Thoracic aorta (tissue), 2 donors: ENCODE measurements around the gene ZNF2. TPM values are rescaled to one million over a fixed set of nuclear protein-coding genes. Genes with fewer than 3 reads are reported as not detected.

ENCODE experiments used
- ATAC-seq: fragments of 150-250 bp; one replicate; pipeline ENCODE4 v1.8.0; 2017; ENCODE audit warnings: low read depth; ENCODE audit not compliant: insufficient number of reproducible peaks, low FRiP score
- DNase-seq: peaks from one replicate; pipeline ENCODE4 v3.0.0-alpha.2; 2020; ENCODE audit warnings: low spot score
- H3K27ac ChIP-seq, 2 donors: fragments of 200-600 bp; sonication (generic); 1 replicate in 1 of 2; 2 replicates in 1 of 2; pipeline ENCODE4 v1.5.1; 2016; ENCODE audit warnings: mild to moderate bottlenecking in 2 of 2, moderate library complexity in 2 of 2
- H3K27me3 ChIP-seq: fragments of 200-600 bp; sonication (generic); replicated peaks from 2 replicates; pipeline ENCODE4 v1.6.0; 2016; ENCODE audit warnings: mild to moderate bottlenecking; ENCODE audit not compliant: insufficient read depth
- H3K36me3 ChIP-seq: fragments of 200-600 bp; sonication (generic); one replicate; pipeline ENCODE4 v1.5.1; 2016
- H3K4me1 ChIP-seq, 2 donors: fragments of 200-600 bp; sonication (generic); 1 replicate in 1 of 2; 2 replicates in 1 of 2; pipeline versions ENCODE4 v1.5.1 to v1.6.0; 2016; ENCODE audit warnings: low read depth in 2 of 2, mild to moderate bottlenecking in 1 of 2; ENCODE audit not compliant: control insufficient read depth in 1 of 2
- H3K4me3 ChIP-seq: fragments of 200-600 bp; sonication (generic); 2 replicates; pipeline ENCODE4 v1.5.1; 2016; ENCODE audit warnings: mild to moderate bottlenecking
- H3K9me3 ChIP-seq: fragments of 200-600 bp; sonication (generic); 2 replicates; pipeline ENCODE4 v1.5.1; 2016
- total RNA-seq, 2 donors: library from RNA; depleted of rRNA; stranded (reverse); fragments of >200 nt; gene quantifications; one replicate each; pipeline versions ENCODE4 v1.1.0 to v1.2.3, GENCODE V29; 2016
- TF ChIP-seq, protein P1 (sequence below): fragments of 200-600 bp; sonication (generic); IDR thresholded peaks from one replicate; pipeline ENCODE4 v1.5.1; 2019; ENCODE audit warnings: antibody characterized with exemption

Gene ZNF2
- total RNA-seq, 2 donors from 2014 or later, result 2.0 to 2.3 TPM

DNA sequence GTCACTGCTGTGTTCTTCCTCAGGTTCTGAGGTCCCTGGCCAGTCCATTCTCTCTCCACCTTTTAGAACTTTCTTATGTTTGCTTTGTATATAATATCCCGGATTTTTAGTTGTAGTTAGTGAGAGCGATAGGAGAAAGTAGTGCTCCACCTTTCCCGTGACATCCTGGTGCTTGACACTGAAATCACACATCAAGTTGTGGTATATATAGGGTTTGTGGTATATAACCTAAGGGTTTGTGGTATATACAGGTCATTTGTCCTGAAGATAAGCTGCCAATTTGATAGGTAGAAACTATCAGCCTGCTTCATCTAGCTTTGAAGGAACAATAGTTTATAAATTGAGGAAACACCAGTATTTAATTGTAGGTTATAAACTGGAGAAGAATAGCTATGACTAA is 54.8 kb downstream of the ZNF2 start:
- ATAC-seq, result no peak
- no peak overlapping the region for H3K27ac ChIP-seq
- no peak for DNase-seq
- TF ChIP-seq, protein P1, sequence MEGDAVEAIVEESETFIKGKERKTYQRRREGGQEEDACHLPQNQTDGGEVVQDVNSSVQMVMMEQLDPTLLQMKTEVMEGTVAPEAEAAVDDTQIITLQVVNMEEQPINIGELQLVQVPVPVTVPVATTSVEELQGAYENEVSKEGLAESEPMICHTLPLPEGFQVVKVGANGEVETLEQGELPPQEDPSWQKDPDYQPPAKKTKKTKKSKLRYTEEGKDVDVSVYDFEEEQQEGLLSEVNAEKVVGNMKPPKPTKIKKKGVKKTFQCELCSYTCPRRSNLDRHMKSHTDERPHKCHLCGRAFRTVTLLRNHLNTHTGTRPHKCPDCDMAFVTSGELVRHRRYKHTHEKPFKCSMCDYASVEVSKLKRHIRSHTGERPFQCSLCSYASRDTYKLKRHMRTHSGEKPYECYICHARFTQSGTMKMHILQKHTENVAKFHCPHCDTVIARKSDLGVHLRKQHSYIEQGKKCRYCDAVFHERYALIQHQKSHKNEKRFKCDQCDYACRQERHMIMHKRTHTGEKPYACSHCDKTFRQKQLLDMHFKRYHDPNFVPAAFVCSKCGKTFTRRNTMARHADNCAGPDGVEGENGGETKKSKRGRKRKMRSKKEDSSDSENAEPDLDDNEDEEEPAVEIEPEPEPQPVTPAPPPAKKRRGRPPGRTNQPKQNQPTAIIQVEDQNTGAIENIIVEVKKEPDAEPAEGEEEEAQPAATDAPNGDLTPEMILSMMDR, result no peak
- H3K4me1 ChIP-seq, result no peaks in the 10 kb centered on the region
- peaks cover 84% of the 10 kb centered on the region for H3K9me3 ChIP-seq
- no peak overlapping the region for H3K4me3 ChIP-seq
- H3K27me3 ChIP-seq, result no peaks in the 10 kb centered on the region
- peaks cover 35% of the 10 kb centered on the region for H3K36me3 ChIP-seq

- TF ChIP-seq, protein P1, result no peak
- ATAC-seq (no peak), DNase-seq (no peak)
- peaks cover 38% of the 10 kb centered on the region for H3K9me3 ChIP-seq
- no peaks in the 10 kb centered on the region for H3K36me3 ChIP-seq
- no peak overlapping the region for H3K27ac ChIP-seq
- H3K4me1 ChIP-seq, result no peaks in the 10 kb centered on the region
- H3K27me3 ChIP-seq, result no peaks in the 10 kb centered on the region
- no peak overlapping the region for H3K4me3 ChIP-seq
These were observed 60.0 kb downstream of the ZNF2 start for GRCh38 chr2:95225658-95226057.

DNA sequence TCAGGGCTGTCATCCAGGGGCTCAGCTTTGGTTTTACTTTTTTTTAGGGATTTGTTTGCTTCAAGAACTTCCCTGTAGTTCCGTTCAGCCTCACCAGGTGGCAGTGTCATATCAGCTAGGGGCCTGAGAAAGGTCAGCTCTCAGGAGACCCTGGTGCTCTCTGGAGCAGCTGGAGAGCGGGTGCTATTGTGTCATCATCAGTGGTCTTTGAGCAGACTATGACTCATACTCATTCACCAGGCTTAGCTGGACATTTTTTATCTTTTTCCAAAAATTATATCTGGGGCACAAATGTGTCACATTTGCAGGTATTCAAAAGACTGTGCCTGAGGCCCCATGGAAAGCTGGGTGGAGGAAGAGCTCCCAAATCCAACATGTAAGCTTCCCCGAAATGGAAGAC is 66.1 kb downstream of the ZNF2 start:
- TF ChIP-seq, protein P1, result no peak
- ATAC-seq (no peak), DNase-seq (no peak)
- H3K27me3 ChIP-seq, result no peaks in the 10 kb centered on the region
- H3K36me3 ChIP-seq, result no peaks in the 10 kb centered on the region
- H3K4me3 ChIP-seq, result no peak overlapping the region
- H3K4me1 ChIP-seq, result no peaks in the 10 kb centered on the region
- H3K9me3 ChIP-seq, result peaks cover 22% of the 10 kb centered on the region
- no peak overlapping the region for H3K27ac ChIP-seq

- H3K9me3 ChIP-seq, result peaks cover 22% of the 10 kb centered on the region
These were observed 66.6 kb downstream of the ZNF2 start for GRCh38 chr2:95232232-95232631.

More at GRCh38 chr2:95232232-95232631, 66.6 kb downstream of the ZNF2 start:
- Histone ChIP-seq H3K4me3 (no peak overlapping the region), H3K27ac (no peak overlapping the region), H3K27me3 (no peaks in the 10 kb centered on the region), H3K4me1 (no peaks in the 10 kb centered on the region), H3K36me3 (no peaks in the 10 kb centered on the region)
- TF ChIP-seq, protein P1, result no peak
- ATAC-seq (no peak), DNase-seq (no peak)

Other genes with a start within 250 kb of the ZNF2 start
- gene MAL, start 140.1 kb upstream of the ZNF2 start, total RNA-seq, result not detected
- gene MRPS5, start 44.0 kb upstream of the ZNF2 start, total RNA-seq, result 10 to 100 TPM; 35.3 to 44.8 TPM
- gene ZNF514, start 6.0 kb upstream of the ZNF2 start, total RNA-seq, result 10 to 100 TPM; 13.3 to 22.3 TPM
- gene ZNF892, start 41.7 kb downstream of the ZNF2 start, total RNA-seq, result 10 to 100 TPM in 1 of 2 donors, 1 to 10 TPM in 1; 7.6 to 22.9 TPM
- 10 to 100 TPM in 1 of 2 donors, 1 to 10 TPM in 1; 3.5 to 10.0 TPM for gene PROM2, start 108.6 kb downstream of the ZNF2 start, total RNA-seq
- gene KCNIP3, start 131.5 kb downstream of the ZNF2 start, total RNA-seq, result 10 to 100 TPM; 12.5 to 22.1 TPM
- 10 to 100 TPM; 11.7 to 23.6 TPM for gene FAHD2A, start 236.9 kb downstream of the ZNF2 start, total RNA-seq